Astrocyte of the cerebellum (primary cell): ENCODE data around the gene HADH.

Source experiments
- DNase-seq: peaks from one replicate; pipeline ENCODE4 v3.0.0-alpha.2; 2011; ENCODE audit warnings: low read depth
- H3K4me3 ChIP-seq: 2 replicates; pipeline ENCODE4 v1.5.1; 2011; ENCODE audit warnings: mild to moderate bottlenecking, low read depth, low read length, moderate library complexity
- CTCF ChIP-seq: IDR thresholded peaks from 2 replicates; pipeline ENCODE4 v1.5.1; 2012; ENCODE audit warnings: low read length, low read depth, moderate library complexity, mild to moderate bottlenecking; ENCODE audit errors: missing control alignments
- in situ Hi-C: cut with HindIII; loops from 2 replicates; pipeline ENCODE4 v1.10.0; 2017; ENCODE audit warnings: low sequenced_read_pairs

HADH gene

GRCh38 chr4:107996949-107997788 is 7.5 kb downstream of the HADH start:
- in situ Hi-C loops: no loop called here
- TF ChIP-seq CTCF: no peak
- H3K4me3 ChIP-seq: no peak overlapping the region
- DNase-seq: no peak

- no peak for TF ChIP-seq CTCF
- H3K4me3 ChIP-seq: no peak overlapping the region
- in situ Hi-C loops: no loop called here
- no peak for DNase-seq
These were observed 8.1 kb downstream of the HADH start for GRCh38 chr4:107997794-107998193.

GRCh38 chr4:107999932-108000539 is 10.3 kb downstream of the HADH start:
- no peak for DNase-seq
- TF ChIP-seq CTCF: no peak
- in situ Hi-C loops: no loop called here
- H3K4me3 ChIP-seq: no peak overlapping the region

- no peak for TF ChIP-seq CTCF
- DNase-seq: no peak
- H3K4me3 ChIP-seq: no peak overlapping the region
- in situ Hi-C loops: no loop called here
These were observed 11.9 kb downstream of the HADH start for GRCh38 chr4:108001540-108002135.

GRCh38 chr4:108003982-108004515 is 14.4 kb downstream of the HADH start:
- H3K4me3 ChIP-seq: no peak overlapping the region
- in situ Hi-C loops: no loop called here
- no peak for DNase-seq
- TF ChIP-seq CTCF: no peak

- no peak for DNase-seq
- TF ChIP-seq CTCF: no peak
- H3K4me3 ChIP-seq: no peak overlapping the region
- in situ Hi-C loops: no loop called here
These were observed 15.0 kb downstream of the HADH start for GRCh38 chr4:108004646-108005045.
